HG03439 (cell line): Measurements from ENCODE around the gene C3orf38.
"Not testable (repeated sequence)": the region's sequence is repeated elsewhere in the genome, so short reads cannot be mapped to it uniquely, and the experiment has no call there.

Source experiments
- ATAC-seq: cut with Tn5 transposase; IDR thresholded peaks from one replicate; pipeline ENCODE4 v1.9.1; 2021; ENCODE audit warnings: mild to moderate bottlenecking, moderate library complexity; ENCODE audit not compliant: unreplicated experiment

The C3orf38 gene

DNA sequence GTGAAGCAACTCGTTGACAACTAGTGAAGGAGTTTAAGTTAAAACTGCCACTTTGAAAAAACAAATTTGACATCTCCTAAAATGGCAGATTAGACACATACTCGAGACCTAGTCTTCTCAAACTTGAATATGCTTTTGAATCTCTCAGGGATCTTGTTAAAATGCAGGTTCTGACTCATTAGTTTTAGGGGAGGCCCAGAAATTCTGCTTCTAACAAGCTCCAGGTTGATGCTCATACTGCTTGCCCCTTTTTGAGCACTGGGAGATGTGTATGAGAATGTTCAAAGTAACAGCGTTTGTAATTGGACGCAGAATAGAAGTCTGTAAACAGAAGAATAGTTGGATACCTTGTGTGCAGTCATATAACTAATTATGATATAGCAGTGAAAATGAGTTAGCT is 1.6 kb downstream of the C3orf38 start:
- ATAC-seq: no peak

DNA sequence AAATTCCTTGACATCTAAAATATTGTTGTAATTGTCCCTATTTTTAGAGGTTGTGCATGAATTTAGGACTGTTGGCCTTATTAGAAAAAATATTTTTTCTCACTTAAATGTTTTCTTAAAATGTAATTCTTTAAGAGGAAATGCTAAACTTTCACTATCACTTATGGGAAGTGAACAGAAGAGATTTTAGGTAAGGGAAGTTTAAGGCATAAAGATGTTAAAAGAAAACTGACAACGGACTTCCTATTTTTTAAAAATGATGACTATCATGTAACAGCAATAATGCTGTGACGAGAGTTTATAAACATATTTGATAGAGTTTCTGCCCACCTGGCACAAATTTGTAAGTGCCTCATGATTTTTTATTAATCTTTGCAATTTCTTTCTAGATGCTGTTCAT is 3.1 kb downstream of the C3orf38 start:
- ATAC-seq: no peak

DNA sequence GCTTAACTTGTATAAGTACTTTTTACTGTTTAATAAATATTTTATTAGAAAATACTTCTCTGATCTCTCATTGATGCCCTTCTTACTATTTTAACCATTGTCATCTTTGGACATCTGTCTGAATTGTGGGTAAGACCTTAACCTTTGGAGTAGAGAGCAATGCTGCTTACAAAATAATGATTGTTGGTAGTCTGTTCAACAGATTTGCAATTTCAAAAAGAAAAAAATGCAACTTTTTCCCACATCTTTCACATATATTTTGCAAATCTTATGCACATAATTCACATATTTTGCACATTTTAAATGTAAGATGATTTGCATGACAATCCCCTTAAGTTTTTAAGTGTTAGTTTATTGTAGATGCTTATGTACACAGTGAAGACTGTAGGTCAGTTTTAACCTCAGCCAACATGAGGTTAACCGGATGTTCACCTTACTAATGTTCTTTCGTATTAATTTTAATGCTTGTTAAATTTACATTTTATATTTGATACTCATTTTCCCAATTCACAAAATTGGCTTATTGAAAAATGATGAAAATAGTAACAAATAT is 16.7 kb downstream of the C3orf38 start:
- ATAC-seq: no peak

DNA sequence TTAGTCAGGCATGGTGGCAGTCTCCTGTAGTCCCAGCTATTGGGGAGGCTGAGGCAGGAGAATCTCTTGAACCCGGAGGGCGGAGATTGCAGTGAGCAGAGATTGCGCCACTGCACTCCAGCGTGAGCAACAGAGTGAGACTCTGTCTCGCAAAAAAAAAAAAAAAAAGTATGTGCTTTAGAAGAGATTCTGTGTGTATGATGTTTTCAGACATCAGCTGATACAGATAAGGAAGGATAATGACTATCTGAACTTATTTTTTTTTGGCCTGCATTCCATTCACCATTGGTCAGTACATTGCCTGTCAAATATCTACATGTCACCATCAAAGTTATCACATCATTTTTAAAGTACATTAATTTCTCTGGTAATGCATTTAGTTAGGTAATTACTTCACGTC is 17.4 kb downstream of the C3orf38 start:
- ATAC-seq: no peak

DNA sequence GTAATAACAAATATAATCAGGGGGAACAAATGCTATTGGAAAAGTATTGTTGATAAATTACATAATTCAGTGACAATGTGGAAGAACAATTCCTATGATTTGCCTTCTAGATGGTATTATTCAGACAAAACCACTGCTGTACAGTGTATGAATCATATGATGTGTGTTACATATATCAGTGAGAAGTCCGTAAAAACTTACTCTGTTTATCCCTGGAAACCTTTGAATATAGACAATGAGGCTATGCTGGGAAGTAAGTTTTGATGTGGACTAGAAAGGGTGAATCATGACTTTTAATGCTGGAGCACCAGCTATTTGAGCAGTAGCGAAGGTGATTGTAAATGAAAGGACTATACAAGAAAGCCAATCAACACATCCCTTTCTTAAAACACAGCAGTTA is 17.9 kb downstream of the C3orf38 start:
- ATAC-seq: no peak

DNA sequence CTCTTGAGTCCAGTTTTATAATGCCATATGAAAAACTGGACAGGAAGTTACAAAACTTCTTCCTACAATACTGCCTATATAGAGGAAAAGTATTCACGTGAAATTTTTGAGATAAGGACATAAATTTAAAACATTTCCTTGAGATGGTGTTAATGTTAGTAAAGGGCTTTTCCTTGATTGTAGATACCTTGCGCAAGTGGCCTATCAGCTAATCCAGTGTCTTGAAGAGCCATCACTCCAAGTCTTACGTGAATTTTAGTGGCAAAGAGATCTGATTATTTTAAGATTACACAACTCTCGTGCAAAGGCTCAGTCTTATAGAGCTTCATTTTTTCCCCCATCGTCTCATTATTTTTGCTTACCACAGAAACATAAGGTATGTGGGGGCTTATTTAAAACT is 18.4 kb downstream of the C3orf38 start:
- ATAC-seq: no peak

DNA sequence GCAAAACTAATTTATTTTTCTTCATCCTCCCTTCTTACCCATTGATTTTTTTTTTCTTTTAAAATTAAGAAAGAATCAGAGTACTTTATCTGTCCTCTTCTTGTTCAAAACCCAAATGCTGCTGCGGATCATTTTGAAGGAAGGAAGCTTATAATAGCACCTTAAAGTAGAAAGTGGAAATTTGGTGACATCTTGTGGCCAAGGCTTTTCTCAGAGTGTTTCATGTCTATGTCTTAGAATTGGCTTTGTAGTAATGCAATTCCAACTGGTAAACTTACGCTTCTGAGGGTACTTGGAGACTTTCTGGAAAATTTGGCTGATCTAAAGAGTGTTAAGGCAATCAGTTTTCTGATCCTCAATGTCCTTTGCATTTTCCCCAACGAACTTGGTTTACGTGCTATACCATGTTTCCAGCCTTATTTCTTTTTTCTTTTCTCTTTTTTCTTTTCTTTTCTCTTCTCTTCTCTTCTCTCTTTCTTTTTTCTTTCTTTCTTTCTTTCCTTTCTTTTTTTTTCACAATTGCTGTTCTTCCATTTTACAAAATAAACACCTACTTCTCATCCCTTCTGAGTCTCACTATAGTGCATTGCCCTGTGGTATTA is 30.7 kb downstream of the C3orf38 start:
- ATAC-seq: peak; percentile 84

DNA sequence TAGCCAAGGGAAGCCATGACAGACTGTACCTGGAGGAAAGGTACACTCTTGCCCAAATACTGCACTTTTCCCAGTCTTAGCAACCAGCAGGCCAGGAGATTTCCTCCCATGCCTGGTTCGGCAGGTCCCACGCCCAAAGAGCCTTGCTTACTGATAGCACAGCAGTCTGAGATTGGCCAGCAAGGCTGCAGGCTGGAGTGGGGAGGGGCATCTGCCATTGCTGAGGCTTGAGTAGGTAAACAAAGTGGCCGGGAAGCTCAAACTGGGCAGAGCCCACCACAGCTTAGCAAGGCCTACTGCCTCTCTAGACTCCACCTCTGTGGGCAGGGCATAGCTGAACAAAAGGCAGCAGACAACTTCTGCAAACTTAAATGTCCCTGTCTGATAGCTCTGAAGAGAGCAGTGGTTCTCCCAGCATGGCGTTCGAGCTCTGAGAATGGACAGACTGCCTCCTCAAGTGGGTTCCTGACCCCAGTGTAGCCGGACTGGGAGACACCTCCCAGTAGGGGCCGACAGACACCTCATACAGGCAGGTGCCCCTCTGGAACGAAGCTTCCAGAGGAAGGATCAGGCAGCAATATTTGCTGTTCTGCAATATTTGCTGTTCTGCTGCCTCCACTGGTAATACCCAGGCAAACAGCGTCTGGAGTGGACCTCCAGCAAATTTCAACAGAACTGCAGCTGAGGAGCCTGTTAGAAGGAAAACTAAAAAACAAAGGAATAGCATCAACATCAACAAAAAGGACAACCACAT is 32.6 kb downstream of the C3orf38 start:
- not testable (repeated sequence) for ATAC-seq

DNA sequence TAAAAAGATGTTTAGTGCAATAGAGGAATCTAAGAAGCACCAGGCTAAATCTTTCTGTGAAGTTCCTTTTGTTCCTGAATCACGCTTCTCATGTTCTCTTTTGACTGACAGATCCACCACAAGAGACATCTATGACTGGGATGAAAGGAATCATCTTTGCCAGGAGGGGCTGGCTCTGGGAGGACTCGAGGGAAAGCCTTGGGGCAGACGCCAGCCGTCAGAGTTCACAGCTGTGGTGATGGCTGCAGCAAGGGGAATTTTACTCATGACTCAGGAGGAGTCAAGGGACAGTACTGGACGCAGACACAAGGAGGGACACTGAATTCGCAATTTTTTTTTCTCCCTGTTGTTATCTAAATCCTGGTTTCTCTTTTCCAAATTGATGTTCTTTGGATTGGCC is 38.7 kb downstream of the C3orf38 start:
- ATAC-seq: no peak

DNA sequence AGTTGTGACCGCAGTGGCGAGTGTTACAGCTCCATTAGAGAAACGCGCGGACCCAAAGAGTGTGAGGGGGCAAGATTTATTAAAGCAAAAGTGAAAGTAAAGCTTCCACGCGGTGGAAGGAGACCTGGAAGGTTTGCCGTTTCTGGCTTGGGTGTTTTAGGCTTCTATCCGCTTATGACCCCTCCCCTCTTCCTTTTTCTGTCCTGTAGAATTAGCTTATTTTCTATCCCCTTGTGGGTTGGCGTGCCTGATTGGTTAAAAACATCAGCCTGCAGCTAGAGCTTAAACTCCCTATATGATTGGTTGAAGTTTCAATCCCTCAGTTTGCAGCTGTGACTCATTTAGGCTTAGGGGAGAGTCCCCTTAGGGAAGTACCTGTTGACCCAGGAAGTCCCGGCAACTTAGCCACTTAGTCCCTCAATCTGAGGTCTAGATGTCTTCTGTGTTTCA is 39.6 kb downstream of the C3orf38 start:
- peak; percentile 82 for ATAC-seq

DNA sequence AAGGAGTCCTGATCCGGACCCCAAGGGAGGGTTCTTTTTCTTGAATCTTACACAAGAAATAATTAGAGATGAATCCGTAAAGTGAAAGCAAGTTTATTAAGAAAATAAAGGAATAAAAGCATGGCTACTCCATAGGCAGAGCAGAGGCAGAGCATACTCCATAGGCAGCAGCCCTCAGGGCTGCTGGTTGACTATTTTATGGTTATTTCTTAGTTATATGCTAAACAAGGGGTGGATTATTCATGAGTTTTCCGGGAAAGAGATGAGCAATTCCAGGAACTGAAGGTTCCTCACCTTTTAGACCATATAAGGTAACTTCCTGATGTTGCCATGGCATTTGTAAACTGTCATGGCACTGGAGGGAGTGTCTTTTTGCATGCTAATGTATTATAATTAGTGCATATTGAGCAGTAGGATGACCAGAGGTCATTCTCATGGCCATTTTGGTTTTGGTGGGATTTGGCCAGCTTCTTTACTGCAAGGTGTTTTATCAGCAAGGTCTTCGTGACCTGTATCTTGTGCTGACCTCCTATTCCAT is 42.2 kb downstream of the C3orf38 start:
- ATAC-seq: no peak

DNA sequence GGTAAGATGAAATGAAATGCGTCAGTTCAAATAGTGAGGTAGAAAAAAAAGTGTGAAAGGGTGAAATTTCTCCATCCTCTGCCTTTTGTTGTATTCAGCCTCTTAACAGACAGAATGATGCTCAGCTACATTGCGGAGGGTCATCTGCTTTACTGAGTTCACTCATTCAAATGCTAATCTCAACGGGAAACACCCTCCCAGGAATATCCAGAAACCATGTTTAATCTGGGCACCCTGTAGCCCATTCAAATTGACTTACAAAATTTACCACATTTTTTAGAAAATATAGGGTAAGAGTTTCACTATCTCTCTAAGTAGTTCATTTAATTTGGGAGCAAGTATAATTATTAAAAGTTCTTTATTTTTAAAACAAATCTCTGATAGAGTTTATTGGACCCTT is 42.9 kb downstream of the C3orf38 start:
- no peak for ATAC-seq

DNA sequence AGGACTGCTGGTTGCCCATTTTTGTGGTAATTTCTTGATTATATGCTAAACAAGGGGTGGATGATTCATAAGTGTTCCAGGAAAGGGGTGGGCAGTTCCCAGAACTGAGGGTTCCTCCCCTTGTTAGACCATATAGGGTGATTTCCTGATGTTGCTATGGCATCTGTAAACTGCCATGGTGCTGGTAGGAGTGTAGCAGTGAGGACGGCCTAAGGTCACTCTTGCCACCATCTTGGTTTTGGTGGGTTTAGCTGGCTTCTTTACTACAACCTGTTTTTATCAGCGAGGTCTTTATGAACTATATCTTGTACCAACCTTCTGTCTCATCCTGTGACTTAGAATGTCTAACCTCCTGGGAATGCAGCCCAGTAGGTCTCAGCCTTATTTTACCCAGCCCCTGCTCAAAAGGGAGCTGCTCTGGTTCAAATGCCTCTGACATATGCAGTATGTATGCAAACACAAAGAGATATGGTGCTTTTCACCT is 46.2 kb downstream of the C3orf38 start:
- ATAC-seq: no peak

DNA sequence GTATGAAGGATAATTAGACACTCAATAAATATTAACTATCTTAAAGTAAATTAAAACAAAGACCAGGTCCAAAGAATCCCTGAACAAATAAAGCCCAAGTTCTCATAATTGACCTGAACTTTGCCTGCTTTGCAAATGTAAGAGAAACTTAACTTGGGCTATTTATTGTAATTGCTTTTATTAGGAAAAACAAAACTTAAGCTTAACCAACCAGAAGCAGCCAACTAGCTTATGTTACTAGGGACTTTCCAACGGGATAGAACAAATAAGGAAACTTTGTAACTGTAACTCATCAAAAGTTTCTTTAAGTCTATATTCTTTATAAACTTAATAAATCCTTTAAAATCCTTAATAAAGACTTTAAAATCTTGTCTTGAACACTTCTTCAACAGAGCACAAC is 48.4 kb downstream of the C3orf38 start:
- no peak for ATAC-seq

DNA sequence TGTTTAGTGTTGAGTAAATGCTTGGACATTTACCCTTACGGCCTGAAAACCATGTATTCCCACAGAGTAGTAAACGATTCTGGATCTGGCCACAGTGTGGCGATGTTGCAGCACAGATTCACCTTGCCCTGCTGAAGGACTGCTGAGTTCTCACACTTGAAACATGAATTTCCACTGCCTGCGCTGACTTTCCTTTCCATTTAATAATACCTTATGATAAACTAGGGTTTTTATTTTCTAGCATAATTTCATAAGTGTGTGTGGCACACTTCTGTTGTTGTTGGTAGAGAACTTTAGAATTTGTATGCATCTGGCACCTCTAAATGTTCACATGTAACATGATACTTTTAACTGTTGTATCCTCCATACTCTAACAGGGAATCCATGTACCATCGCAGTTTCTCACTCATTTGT is 53.9 kb downstream of the C3orf38 start:
- peak; percentile 93 for ATAC-seq
